GM12865 (cell line): ENCODE results near the gene PATJ.

Experiments used
- DNase-seq: peaks from one replicate; pipeline ENCODE4 v3.0.0; 2010; ENCODE audit warnings: low read depth
- H3K4me3 ChIP-seq: 2 replicates; pipeline ENCODE4 v1.5.1; 2011; ENCODE audit warnings: mild to moderate bottlenecking, low read depth, low read length, control low read depth
- CTCF ChIP-seq: IDR thresholded peaks from 2 replicates; pipeline ENCODE4 v1.5.1; 2011; ENCODE audit warnings: low read length, control low read depth, low read depth, inconsistent platforms; ENCODE audit not compliant: insufficient read depth; ENCODE audit errors: missing control alignments

Gene PATJ

GRCh38 chr1:61740751-61741700, 1.3 kb upstream of the PATJ start:
- TF ChIP-seq CTCF: no peak
- DNase-seq: no peak
- H3K4me3 ChIP-seq: no peak overlapping the region

GRCh38 chr1:61742620-61743430, 545 bp downstream of the PATJ start:
- peak overlapping the region; percentile 58 for H3K4me3 ChIP-seq
- no peak for DNase-seq
- TF ChIP-seq CTCF: no peak

- no peak overlapping the region for H3K4me3 ChIP-seq
- DNase-seq: no peak
- no peak for TF ChIP-seq CTCF
Measured at GRCh38 chr1:61743431-61743705, 1.1 kb downstream of the PATJ start.

- no peak overlapping the region for H3K4me3 ChIP-seq
- DNase-seq: no peak
- no peak for TF ChIP-seq CTCF
Measured at GRCh38 chr1:61743716-61744580, 1.7 kb downstream of the PATJ start.

GRCh38 chr1:61746813-61747212, 4.5 kb downstream of the PATJ start:
- no peak for TF ChIP-seq CTCF
- no peak for DNase-seq
- H3K4me3 ChIP-seq: no peak overlapping the region

GRCh38 chr1:61748566-61748965, 6.3 kb downstream of the PATJ start:
- H3K4me3 ChIP-seq: no peak overlapping the region
- DNase-seq: no peak
- no peak for TF ChIP-seq CTCF
